HG03066 (cell line): ENCODE data around the gene LGALS7.
"Not testable (repeated sequence)": the region's sequence is repeated elsewhere in the genome, so short reads cannot be mapped to it uniquely, and the experiment has no call there.

Experiments
- ATAC-seq: cut with Tn5 transposase; IDR thresholded peaks from one replicate; pipeline ENCODE4 v1.9.1; 2021; ENCODE audit warnings: low read depth; ENCODE audit not compliant: unreplicated experiment

The LGALS7 gene

DNA sequence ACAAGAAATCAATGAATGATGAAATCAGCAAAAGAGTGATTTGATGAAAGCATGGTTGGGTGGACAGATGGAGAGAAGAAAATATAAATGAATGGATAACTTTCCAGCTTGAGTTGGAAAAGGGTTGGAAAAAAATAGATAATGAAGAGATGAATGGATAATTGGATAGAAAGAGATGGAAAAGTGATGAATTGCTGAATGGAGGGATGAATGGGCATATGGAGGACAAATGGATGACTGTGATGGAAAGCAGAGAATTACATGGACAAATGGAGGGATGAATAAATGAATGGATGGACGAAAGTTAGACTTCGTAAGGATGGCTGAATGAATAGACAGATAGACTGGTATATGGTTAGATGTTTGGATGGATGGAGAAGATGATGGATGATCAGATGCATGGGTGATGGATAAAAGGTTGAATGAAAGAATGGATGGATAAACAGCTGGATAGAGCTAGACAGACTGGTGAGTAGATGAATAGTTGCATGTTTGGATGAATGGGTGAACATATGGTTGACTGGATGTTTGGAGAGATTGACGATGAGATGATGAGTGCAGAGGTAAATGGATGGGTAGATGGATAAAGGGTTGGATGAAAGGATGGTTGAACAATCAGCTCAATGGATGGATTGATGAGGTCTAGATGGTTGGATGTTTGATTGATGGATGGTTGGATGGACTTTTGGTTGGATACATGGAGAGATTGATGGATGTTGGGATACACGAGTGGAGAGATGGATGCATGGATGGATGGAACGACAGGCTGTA lies 27.4 kb upstream of the LGALS7 start:
- ATAC-seq: no peak

GRCh38 chr19:38799104-38799503 lies 25.8 kb upstream of the LGALS7 start:
- ATAC-seq: no peak

DNA sequence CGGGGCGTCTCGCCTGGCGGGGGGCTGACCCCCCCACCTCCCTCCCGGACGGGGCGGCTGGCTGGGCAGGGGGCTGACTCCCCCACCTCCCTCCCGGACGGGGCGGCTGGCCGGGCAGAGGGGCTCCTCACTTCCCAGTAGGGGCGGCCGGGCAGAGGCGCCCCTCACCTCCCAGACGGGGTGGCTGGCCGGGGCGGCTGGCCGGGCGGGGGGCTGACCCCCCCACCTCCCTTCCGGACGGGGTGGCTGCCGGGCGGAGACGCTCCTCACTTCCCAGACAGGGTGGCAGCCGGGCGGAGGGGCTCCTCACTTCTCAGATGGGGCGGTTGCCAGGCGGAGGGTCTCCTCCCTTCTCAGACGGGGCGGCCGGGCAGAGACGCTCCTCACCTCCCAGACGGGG lies 24.5 kb upstream of the LGALS7 start:
- ATAC-seq: not testable (repeated sequence)

DNA sequence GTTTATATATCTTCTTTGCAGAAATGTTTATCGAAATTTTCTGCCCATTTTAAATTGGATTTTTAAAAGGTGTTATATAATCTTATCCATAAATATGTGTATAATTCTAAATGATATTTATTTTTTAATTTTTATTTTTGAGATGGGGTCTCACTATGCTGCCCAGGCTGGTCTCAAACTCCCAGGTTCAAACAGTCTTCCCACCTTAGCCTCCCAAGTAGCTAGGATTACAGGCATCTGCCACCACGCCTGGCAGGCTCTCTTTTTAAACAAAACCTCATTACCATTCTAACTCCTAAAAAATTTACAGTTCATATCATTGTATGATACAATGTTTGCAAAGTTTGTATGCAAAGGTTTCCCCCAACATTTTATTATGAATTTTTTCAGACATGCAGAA lies 22.8 kb upstream of the LGALS7 start:
- no peak for ATAC-seq

GRCh38 chr19:38795549-38795948 lies 22.2 kb upstream of the LGALS7 start:
- no peak for ATAC-seq

DNA sequence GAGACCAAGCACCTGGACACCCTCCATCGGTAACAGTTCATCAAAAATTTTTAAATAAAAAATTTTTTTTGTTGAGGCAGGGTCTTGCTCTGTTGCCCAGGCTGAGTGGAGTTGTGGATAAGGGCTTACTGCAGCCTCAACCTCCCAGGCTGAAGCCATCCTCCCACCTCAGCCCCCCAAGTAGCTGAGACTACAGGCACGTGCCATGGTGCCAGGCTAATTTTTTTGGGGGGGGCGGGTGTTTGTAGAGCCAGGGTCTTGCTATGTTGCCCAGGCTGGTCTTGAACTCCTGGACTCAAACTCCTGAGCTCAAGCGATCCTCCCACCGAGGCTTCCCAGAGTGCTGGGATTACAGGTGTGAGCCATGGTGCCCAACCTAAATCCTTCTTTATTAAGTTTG lies 20.4 kb upstream of the LGALS7 start:
- no peak for ATAC-seq

GRCh38 chr19:38793177-38793576 lies 19.9 kb upstream of the LGALS7 start:
- ATAC-seq: no peak

GRCh38 chr19:38792250-38793111 lies 19.2 kb upstream of the LGALS7 start:
- no peak for ATAC-seq

GRCh38 chr19:38791451-38792064 lies 18.2 kb upstream of the LGALS7 start:
- not testable (repeated sequence) for ATAC-seq

- ATAC-seq: not testable (repeated sequence)
These were observed 17.4 kb upstream of the LGALS7 start for GRCh38 chr19:38790507-38791403.

DNA sequence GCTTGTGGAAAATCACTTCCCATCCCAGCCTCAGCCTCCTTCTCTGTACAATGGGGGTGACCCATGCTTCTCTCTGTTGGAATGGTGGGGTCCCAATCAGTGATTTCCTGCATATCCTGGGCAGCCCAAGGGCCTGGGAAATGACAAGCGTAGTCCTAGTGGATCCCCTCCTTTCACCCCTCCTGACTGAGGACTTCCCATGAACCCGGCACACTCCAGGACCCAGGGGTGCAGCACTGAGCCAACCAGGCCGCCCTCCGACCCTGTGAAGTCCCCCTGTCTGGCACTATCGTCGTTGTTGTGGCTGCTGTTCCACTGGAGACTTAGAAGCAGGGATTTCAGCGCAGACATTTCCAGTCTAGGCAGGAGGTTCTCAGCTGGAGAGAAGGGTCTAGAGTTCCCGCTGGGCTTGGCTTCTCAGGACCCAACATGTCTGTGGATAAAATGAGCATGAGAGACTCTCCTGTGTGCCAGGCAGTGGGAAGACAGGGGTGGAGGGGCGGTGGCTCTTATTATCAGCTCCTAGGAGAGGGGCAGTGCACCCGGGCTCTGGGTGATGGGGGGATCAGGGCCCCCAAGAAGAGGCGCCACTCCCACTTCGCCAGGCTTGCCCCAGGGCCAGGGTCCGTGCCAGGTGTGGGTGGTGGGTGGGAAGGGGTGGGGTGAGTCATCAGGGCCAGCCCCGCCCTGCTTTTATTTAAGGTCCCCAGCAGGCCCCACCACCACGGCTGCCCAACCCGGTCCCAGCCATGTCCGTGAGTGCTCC lies 15.3 kb upstream of the LGALS7 start, which contains the start of gene LGALS7B:
LGALS7B (plus strand) TSS at position 723 of the 766 bp plus-strand sequence; CDS start at position 750, 27 bp downstream.
- no peak for ATAC-seq

DNA sequence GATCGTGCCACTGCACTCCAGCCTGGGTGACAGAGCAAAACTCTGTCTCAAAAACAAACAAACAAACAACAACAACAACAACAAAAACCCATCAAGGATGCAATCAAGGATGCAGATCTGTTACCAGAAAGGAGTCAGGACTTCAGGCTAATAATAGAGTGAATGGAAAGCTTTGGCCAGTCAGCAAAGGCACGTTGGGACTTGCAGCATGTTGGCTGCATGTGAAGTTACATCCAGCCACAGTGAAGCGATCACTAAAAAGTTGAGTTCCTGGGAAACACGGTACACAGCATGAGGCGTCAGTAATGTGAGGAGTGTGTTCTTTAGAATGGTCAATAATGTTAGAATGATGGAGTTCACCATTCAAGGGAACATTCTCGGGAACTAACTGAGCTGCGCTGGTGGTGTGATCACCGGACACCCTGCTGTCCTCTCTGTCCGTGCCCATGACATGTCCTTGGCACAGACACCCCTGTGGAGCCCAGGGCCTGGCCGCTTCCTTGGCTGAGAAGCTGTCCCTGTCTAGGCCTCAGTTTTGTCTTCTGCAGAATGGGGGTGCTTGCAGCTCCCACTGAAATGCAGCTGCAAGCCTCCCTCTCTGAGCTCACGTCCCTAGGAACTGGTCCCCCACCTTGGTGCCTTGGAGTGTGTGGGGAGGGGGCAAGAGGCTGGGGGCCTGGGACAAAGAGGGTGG lies 13.4 kb upstream of the LGALS7 start:
- no peak for ATAC-seq

DNA sequence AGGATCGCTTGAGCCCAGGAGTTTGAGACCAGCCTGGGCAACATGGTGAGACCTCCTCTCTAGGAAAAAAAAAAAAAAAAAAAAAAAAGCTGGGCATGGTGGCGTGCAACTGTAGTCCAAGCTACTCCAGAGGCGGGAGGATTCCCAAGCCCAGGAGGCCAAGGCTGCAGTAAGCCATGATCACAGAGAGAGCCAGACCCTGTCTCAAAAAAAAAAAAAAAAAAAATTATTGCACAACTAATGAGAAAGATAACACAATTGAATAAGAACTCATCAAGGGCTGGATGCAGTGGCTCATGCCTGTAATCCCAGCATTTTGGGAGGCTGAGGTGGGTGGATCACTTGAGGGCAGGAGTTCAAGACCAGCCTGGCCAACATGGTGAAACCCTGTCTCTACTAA lies 12.7 kb upstream of the LGALS7 start:
- ATAC-seq: not testable (repeated sequence)

DNA sequence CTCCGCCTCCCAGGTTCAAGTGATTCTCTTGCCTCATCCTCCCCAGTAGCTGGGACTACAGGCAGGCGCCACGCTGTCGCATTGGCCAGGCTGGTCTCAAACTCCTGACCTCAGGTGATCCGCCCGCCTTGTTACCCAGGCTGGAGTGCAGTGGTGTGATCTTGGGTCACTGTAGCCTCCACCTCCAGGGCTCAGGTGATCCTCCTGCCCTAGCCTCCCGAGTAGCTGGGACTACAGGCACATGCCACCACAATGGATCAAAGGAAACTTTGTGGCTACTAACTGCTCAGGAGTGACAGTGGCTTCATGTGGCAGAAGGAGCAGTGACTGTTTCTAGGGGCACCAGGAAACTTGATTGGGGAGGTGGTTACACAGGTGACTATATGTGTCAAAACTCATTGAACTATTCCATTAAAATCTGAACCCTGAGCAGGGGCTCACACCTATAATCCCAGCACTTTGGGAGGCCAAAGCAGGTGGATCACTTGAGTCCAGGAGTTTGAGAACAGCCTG lies 11.9 kb upstream of the LGALS7 start:
- ATAC-seq: no peak

- no peak for ATAC-seq
These were observed 10.9 kb upstream of the LGALS7 start for GRCh38 chr19:38784224-38784623.

GRCh38 chr19:38782212-38782611 lies 8.9 kb upstream of the LGALS7 start:
- not testable (repeated sequence) for ATAC-seq

GRCh38 chr19:38781058-38781457 lies 7.7 kb upstream of the LGALS7 start:
- ATAC-seq: no peak

- no peak for ATAC-seq
These were observed 7.1 kb upstream of the LGALS7 start for GRCh38 chr19:38780443-38780842.

DNA sequence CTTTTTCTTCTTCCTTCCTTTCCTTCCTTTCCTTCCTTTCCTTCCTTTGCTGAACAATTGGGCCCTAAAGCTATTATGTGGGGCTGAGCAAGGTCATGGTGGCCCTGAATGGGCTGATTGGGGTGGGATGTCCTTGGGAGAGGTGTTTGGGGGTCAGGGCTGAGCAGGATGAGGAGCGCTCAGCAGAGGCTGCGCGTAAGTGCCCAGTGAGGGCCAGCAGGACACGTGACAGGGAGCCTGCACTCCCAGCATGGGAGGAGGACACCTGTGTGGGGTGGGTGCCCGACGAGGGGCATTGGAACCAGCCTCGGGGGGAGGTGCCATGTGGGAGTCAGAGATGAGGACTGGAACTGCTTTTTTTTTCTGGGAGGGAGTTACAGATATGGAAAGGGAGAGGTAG lies 5.4 kb upstream of the LGALS7 start:
- no peak for ATAC-seq
